8988T (cell line): ENCODE results near the gene ARHGEF16.

ENCODE experiments used
- DNase-seq: peaks from one replicate; pipeline ENCODE4 v3.0.0; 2011

Gene ARHGEF16

GRCh38 chr1:3483801-3484444, 29.5 kb downstream of the ARHGEF16 start:
- peak; percentile 67 for DNase-seq

DNA sequence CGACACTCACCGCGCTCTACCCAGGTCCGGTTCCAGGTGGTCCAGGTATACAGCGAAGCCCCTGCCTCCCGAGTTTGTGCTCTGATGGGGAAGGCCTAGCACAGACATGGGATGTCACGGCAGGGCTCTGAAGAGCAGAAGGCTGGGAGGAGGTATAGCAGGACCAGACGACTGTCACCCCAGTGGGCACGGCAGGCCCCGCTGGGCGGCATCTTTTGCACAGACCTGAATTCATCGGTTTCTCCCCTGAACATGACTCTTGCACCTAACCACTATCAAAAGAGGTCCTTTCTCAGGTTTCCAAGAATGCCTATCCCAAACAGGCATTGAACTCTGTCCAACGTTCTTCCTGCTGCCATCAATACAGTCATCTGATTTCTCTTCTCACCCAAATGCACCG, 30.6 kb downstream of the ARHGEF16 start:
- DNase-seq: no peak

- no peak for DNase-seq
These were observed 34.0 kb downstream of the ARHGEF16 start for GRCh38 chr1:3488432-3488831.

DNA sequence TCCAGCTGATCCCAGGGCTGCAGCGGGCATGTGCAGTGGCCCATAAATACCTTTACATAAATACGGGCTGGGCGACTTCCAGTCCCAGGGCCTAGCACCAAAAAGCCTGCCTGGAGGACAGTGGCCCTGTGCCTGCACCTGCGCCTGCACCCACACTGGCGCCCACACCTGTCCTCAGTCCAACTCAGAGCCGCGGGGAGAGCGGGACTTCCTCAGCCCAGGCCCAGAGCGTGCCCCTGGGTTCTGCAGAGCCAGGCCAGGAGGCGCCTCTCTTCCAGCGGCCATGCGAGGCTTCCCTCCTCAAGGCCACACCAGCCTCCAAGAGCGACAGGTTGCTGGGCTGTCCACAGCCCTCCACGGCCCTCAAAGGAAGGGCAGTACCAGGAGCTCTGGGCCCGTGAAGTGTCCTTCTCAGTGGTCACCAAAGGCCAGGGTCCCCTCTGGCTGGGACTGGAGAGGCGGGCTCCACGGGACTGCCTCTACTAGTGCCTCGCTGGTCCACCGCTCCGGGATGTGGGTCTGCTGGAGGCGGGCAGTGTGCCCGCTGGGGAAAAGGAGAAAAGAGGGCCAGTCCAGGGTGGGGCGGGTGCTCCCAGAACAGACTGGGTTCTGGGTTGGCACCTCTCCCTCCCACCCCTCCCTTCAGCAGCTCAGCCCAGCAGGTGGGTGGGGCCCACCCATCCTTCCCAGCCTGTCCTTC, 35.7 kb downstream of the ARHGEF16 start:
- no peak for DNase-seq

GRCh38 chr1:3491291-3492246, 37.1 kb downstream of the ARHGEF16 start:
- peak; percentile 64 for DNase-seq

GRCh38 chr1:3492545-3493246, 38.2 kb downstream of the ARHGEF16 start:
- no peak for DNase-seq

DNA sequence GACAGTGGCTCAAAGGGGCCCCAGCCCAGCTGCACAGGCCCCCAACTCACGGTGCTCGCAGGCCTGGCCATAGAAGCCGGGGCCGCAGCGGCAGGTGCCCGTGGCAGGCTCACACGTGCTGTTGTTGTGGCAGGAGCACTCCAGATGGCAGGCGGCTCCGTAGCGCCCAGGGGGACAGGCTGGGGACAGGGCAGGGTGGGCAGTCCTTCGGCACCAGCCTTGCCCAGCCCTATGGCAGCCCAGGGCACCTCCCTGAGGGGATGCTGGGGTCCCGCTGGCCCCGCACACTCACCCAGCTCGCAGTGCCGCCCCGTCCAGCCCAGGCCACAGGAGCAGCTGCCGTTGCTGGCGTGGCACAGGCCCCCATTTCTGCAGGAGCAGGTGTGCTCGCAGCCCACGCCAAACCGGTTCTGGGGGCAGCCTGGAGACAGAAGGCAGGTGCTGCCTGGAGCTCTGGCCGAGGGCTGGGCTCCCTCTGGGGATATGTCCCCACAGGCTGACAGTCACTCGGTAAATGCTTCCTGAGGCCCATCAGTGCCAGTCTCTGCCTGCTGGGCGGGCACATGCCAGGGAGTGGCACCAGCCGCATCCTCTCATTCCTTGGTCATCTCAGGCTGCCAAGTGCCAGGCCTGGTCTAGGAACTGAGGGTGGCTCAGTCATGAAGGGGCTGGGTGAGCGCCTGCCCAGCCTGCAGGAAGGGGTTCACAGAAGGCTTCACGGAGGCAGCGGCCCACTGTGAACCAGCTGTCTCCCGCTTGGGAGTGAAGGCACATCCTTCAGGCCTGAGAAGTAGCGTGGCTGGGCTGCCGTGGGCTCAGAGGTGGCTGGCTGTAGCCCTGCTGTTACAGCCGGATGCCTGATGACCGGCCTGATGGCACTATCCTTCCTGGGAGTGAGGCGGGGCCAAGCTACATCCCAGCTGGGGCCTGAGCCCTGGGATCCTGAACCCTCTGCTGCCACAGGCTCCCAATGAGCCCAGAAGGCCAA, 40.1 kb downstream of the ARHGEF16 start:
- DNase-seq: no peak

DNA sequence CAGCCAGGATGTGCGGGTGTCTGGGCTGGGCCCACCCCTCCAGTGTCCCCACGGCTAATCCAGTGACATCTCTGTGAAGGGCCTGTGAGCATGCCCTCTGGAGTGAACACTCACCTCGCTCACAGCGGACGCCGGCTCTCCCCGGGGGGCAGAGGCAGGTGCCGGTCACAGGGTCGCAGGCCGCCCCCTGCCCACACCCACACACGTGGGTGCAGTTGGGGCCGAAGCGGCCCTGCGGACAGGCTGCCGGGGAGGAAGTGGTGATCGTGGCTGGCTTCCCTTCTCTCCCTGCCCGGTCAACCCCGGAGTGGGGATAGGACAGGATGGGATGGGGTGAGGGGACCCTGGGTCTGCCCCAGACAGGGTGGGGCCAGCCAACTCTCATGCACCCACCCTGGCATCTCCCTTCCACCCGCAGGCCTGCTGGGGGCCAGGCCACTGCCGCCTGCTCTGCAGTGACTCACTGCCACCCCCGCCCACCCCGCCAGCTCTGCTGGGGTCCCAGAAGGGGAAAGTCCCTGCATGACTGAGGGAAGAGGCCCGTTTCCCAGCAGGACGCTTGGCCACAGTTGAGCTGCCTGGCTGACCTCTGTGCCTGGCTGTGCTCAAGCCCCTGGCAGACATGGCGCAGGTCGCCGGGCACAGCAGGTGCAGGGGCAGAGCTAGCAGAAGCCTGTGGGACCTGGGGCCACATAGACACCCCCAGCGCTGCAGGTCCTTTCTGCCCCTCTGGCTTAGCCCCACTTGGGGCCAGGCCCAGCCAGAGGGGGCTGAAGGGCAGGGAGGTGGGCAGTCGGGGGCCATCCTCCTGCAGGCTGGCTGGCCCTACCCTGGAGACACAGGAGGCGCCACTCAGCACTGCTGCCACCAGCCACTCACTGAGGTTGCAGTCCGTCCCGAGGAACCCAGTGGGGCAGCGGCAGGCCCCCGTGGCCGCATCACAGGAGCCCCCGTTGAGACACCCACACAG, 41.6 kb downstream of the ARHGEF16 start:
- DNase-seq: no peak

- DNase-seq: no peak
These were observed 42.5 kb downstream of the ARHGEF16 start for GRCh38 chr1:3496916-3497315.

DNA sequence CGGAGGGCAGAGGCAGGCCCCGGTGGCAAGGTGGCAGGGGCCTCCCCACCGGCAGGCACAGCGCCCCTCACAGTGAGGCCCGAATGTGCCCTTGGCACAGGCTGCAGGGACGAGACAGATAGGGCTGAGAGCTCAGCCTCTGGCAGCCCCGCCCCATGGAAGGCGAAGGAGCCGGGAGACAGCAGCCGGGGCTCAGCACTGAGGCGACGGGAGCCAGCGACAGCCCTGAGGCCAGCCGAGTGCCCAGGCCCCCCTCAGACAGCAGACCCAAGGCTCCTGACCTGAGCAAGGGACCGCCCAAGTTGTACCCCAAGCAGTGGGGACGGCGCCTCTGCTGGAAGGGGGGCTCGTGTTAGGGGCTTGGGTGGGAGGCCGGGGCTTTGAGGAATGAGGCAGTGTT, 43.1 kb downstream of the ARHGEF16 start:
- DNase-seq: no peak

DNA sequence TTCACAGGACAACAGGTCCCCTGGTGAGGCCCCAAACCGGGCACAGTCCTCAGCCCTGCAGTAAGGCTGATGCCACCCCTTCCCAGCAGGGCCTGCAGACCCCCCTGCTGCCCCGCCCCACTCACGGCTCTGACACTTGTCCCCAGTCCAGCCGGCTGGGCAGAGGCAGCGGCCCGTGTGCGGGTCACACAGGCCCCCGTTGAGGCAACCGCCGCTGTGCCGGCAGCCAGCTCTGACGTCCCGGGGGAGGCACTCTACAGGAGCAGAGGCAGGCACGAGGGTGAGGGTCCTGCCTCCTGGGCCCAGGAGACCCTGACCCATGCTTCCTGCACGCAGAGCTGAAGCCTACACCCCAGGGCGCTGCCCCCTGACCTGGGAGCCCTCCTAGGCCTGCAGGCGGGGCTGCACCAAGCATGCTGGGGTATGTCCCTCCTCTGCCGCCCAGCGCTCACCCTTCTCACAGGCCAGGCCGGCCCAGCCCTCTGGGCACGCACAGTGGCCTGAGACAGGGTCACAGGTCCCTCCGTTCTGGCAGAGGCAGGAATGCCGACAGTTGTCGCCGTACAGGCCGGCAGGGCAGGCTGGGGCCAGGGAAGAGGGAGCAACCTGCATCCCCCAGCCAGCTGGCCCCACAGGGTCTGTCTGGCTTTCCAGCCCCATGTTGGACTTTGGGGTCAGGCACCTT, 43.9 kb downstream of the ARHGEF16 start:
- no peak for DNase-seq

- no peak for DNase-seq
These were observed 44.5 kb downstream of the ARHGEF16 start for GRCh38 chr1:3498986-3499385.

DNA sequence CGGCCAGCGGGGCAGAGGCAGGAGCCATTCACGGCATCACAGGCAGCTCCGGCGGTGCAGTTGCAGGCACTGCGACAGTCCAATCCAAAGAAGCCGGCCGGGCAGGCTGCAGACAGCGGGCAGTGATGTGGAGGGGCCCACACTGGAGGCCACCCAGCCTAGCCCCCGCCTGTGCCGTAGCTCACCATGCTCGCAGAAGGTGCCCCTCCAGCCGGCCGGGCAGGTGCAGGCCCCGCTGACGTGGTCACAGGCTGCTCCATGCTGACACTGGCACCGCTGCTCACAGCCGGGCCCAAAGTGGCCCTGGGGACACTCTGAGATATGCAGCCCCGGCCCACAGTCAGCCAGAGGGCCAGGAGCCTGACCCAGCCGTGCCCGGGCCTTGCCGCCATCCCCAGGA, 45.1 kb downstream of the ARHGEF16 start:
- no peak for DNase-seq

DNA sequence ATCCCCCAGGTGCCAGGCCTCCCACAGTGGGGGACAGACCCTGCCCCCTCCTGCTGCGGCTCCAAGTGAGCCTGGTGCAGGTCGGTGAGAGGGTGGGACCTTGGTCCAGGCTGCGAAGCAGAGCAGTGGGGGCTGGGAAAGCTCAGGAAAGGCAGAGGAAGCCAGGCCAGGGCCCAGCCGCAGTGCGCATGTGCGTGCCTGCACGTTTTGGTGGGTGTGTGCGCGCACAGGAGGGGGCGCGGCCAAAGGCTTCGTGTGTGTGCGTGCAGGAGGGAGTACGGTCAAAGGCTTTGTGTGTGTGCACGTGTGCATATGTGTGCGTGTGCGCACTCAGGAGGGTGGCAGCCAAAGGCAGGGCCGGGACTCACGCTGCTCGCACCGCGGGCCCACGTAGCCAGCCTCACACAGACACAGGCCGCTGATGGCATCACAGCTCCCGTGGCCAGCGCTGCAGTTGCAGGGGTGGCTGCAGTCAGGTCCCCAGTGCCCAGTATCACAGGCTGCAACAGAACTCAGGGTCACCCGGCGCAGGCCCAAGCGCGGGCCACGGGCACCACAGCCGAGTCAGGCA, 45.9 kb downstream of the ARHGEF16 start:
- DNase-seq: no peak

- no peak for DNase-seq
These were observed 47.0 kb downstream of the ARHGEF16 start for GRCh38 chr1:3501437-3501836.

DNA sequence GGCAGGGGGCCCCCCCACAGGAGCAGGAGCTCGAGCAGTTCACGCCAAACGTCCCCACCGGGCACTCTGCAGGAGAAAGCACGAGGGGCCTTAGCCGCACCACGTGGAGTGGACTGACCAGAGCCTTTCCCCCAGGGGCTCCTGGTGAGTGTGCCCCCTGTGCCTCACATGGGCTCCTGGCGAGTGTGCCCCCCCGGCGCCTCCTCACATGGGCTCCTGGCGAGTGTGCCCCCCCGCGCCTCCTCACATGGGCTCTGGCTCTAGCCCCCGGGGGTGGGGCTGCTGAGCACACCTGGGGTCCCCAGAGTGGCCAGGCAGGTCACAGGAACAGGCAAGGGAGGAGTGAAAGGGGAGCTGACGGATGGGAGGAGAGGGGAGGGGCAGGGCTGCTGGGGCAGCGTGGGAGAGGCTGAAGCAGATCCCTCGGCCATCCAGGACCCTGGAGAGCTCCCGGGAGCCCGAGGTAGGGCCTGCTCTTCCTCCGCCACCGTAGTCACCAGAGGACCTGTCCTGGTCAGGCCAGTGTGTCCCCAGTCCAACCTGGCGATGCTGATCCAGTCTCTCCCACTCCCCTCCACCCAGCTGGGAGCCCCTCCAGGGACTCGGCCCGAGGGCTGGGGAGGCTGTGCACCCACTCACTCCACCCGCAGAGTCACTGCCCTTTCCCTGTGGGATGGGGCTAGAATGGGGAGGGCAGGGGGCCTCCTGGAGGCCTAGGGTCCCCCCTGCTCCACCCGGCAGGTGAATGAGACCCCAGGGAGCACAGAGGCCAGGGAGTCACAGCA, 47.6 kb downstream of the ARHGEF16 start:
- DNase-seq: no peak

GRCh38 chr1:3502641-3503524, 48.4 kb downstream of the ARHGEF16 start:
- DNase-seq: no peak

DNA sequence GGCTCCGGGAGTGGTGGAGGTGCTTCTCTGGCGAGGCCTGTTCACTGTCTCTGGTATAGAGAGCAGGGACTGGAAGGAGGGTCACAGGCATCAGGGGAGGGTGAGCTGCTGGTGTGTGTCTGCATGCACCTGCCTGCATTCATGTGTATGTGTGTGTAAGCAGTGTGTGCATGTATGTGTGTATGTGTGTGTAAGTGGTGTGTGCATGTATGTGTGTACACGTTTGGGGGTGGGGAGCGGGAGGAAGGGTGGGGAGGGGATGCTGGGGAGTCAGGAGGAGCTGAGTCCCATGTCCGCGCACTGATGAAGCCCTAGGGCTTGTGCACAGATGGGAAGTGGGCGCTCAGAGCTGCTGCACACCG, 49.0 kb downstream of the ARHGEF16 start:
- DNase-seq: no peak
